HCT116 (cell line): Measurements from ENCODE around the gene MSI2. TPM values are rescaled to one million over a fixed set of nuclear protein-coding genes. Genes with fewer than 3 reads are reported as not detected.

Source experiments
- ATAC-seq: fragments of 200-7000 bp; cut with Tn5 transposase; 2 replicates; pipeline ENCODE4 v1.9.1; 2020; ENCODE audit warnings: mild to moderate bottlenecking, moderate library complexity
- BruUV-seq: library from RNA; stranded (reverse); fragments of 400-500 nt; replicated peaks from 2 replicates; lab custom pipeline; 2021; lab: Mats Ljungman, UMichigan
- CTCF ChIA-PET: fragments of 300-600 bp; sonication (Branson Sonifier 250); formaldehyde crosslinking; loops from one replicate; lab custom pipeline; 2021; ENCODE audit warnings: antibody characterized with exemption; lab: Charles Lee
- POLR2A ChIA-PET: fragments of 300-600, 350-600 bp; sonication (Branson Sonifier 250); formaldehyde crosslinking; loops from one replicate; lab custom pipeline; 2021; ENCODE audit warnings: antibody characterized with exemption; lab: Charles Lee
- RAD21 ChIA-PET, 2 experiments: fragments of 300-600 bp; sonication (Branson Sonifier 250); formaldehyde crosslinking; loops; one replicate each; lab custom pipeline; 2023; ENCODE audit warnings: low total read pairs in 2 of 2; ENCODE audit not compliant: uncharacterized antibody in 2 of 2, unreplicated experiment in 2 of 2, low non-redundant PET in 1 of 2; lab: Charles Lee
- DNase-seq: peaks from one replicate; pipeline ENCODE4 v3.0.0-alpha.2; 2010; ENCODE audit warnings: low read depth, low spot score
- H2AFZ ChIP-seq: fragments of 200-600 bp; shearing (Covaris generic), sonication (generic); 2 replicates; pipeline ENCODE4 v1.6.1; 2017; ENCODE audit warnings: low read depth, mixed run types, mixed read lengths, antibody characterized with exemption, low read length; ENCODE audit not compliant: poor library complexity, severe bottlenecking
- H3K27ac ChIP-seq: 2 replicates; pipeline ENCODE4 v1.5.1; 2012; ENCODE audit warnings: low read depth, low read length
- H3K27me3 ChIP-seq: fragments of 200-600 bp; sonication (generic); 2 replicates; pipeline ENCODE4 v1.6.1; 2016; ENCODE audit warnings: mixed run types, low read length, mixed read lengths; ENCODE audit not compliant: insufficient read depth
- H3K36me3 ChIP-seq, 2 experiments: fragments of 200-500 bp in 1 of 2; fragments of 200-600 bp in 1 of 2; sonication (Bioruptor generic) in 1 of 2; sonication (generic) in 1 of 2; 2 replicates each; pipeline versions ENCODE4 v1.5.1 to v1.6.1; 2014 to 2016; ENCODE audit warnings: low read length in 2 of 2, inconsistent platforms in 1 of 2, mixed read lengths in 1 of 2, mixed run types in 1 of 2; ENCODE audit not compliant: insufficient read depth in 2 of 2, control insufficient read depth in 1 of 2
- H3K4me1 ChIP-seq, 2 experiments: fragments of 200-600 bp in 1 of 2; sonication (generic) in 1 of 2; 2 replicates each; pipeline versions ENCODE4 v1.5.1 to v1.6.1; 2012 to 2017; ENCODE audit warnings: low read length in 2 of 2, inconsistent platforms in 1 of 2, mild to moderate bottlenecking in 1 of 2, mixed read lengths in 1 of 2, mixed run types in 1 of 2, moderate library complexity in 1 of 2; ENCODE audit not compliant: insufficient read depth in 2 of 2, control insufficient read depth in 1 of 2
- H3K4me2 ChIP-seq: fragments of 200-600 bp; sonication (generic); 2 replicates; pipeline ENCODE4 v1.6.1; 2017; ENCODE audit warnings: mixed run types, low read length, mixed read lengths
- H3K4me3 ChIP-seq, 2 experiments: fragments of 200-600 bp in 1 of 2; sonication (generic) in 1 of 2; replicated peaks in 1 of 2; 2 replicates each; pipeline ENCODE4 v1.5.1; 2011 to 2016; ENCODE audit warnings: low read length in 2 of 2, control low read depth in 1 of 2, low read depth in 1 of 2, mild to moderate bottlenecking in 1 of 2, mixed read lengths in 1 of 2, mixed run types in 1 of 2
- H3K79me2 ChIP-seq: fragments of 200-600 bp; sonication (generic); 2 replicates; pipeline ENCODE4 v1.6.1; 2017; ENCODE audit warnings: mild to moderate bottlenecking, mixed run types, low read length, moderate library complexity, mixed read lengths; ENCODE audit not compliant: insufficient read depth
- H3K9ac ChIP-seq: fragments of 200-600 bp; sonication (generic); 2 replicates; pipeline ENCODE4 v1.6.1; 2016; ENCODE audit warnings: low read length, mixed read lengths
- H3K9me2 ChIP-seq: fragments of 200-600 bp; sonication (generic), shearing (Covaris generic); 2 replicates; pipeline ENCODE4 v1.6.1; 2017; ENCODE audit warnings: mixed run types, mild to moderate bottlenecking, moderate library complexity; ENCODE audit not compliant: insufficient read depth
- H3K9me3 ChIP-seq, 2 experiments: fragments of 200-500 bp in 1 of 2; fragments of 200-600 bp in 1 of 2; sonication (Bioruptor generic) in 1 of 2; sonication (generic) in 1 of 2; 2 replicates each; pipeline ENCODE4 v1.6.1; 2014 to 2017; ENCODE audit warnings: low read length in 2 of 2, mixed read lengths in 2 of 2, inconsistent platforms in 1 of 2, low read depth in 1 of 2, mild to moderate bottlenecking in 1 of 2, mixed run types in 1 of 2, moderate library complexity in 1 of 2; ENCODE audit not compliant: control insufficient read depth in 1 of 2, insufficient read depth in 1 of 2
- H4K20me1 ChIP-seq: fragments of 200-600 bp; sonication (generic), shearing (Covaris generic); 2 replicates; pipeline ENCODE4 v1.6.1; 2017; ENCODE audit warnings: mixed run types, mild to moderate bottlenecking, moderate library complexity; ENCODE audit not compliant: insufficient read depth
- CBX3 ChIP-seq: IDR thresholded peaks from 2 replicates; pipeline ENCODE4 v1.6.1; 2012; ENCODE audit warnings: low read depth
- EGR1 ChIP-seq: IDR thresholded peaks from 2 replicates; pipeline ENCODE4 v1.6.1; 2012; ENCODE audit warnings: low read depth
- ELF1 ChIP-seq: IDR thresholded peaks from 2 replicates; pipeline ENCODE4 v1.6.1; 2012; ENCODE audit warnings: low read depth, borderline replicate concordance
- EZH2phosphoT487 ChIP-seq: fragments of 200-600 bp; IDR thresholded peaks from 2 replicates; pipeline ENCODE4 v1.6.1; 2018; ENCODE audit warnings: antibody characterized with exemption, borderline replicate concordance
- FOSL1 ChIP-seq: IDR thresholded peaks from 2 replicates; pipeline ENCODE4 v1.6.1; 2012; ENCODE audit warnings: low read depth
- JUND ChIP-seq: IDR thresholded peaks from 2 replicates; pipeline ENCODE4 v1.6.1; 2012
- POLR2A ChIP-seq: IDR thresholded peaks from 2 replicates; pipeline ENCODE4 v1.7.0; 2011; ENCODE audit warnings: borderline replicate concordance; ENCODE audit not compliant: insufficient read depth, insufficient read length; ENCODE audit errors: extremely low read depth
- POLR2AphosphoS5 ChIP-seq: IDR thresholded peaks from 2 replicates; pipeline ENCODE4 v1.6.1; 2011; ENCODE audit warnings: mild to moderate bottlenecking, low read depth, low read length, moderate library complexity
- SRF ChIP-seq: IDR thresholded peaks from 2 replicates; pipeline ENCODE4 v1.6.1; 2012; ENCODE audit warnings: low read depth
- TCF7L2 ChIP-seq: IDR thresholded peaks from 2 replicates; pipeline ENCODE4 v1.7.0; 2011; ENCODE audit warnings: borderline replicate concordance, inconsistent platforms; ENCODE audit not compliant: insufficient read depth, insufficient read length; ENCODE audit errors: extremely low read depth
- YY1 ChIP-seq: IDR thresholded peaks from 2 replicates; pipeline ENCODE4 v1.6.1; 2011; ENCODE audit warnings: low read length, low read depth, moderate library complexity, mild to moderate bottlenecking; ENCODE audit not compliant: insufficient replicate concordance; ENCODE audit errors: extremely low read depth
- ZFX ChIP-seq: fragments of 450-650 bp; IDR thresholded peaks from 2 replicates; pipeline ENCODE4 v1.6.1; 2017
- intact Hi-C: fragments of 100-400 bp; cut with micrococcal nuclease; formaldehyde crosslinking; loops from 2 replicates; pipeline ENCODE4 v1.10.0; 2022
- total RNA-seq: library from RNA; stranded (reverse); gene quantifications from one replicate; pipeline ENCODE4 v1.2.1, GENCODE V29; 2021; ENCODE audit not compliant: unreplicated experiment
- TF ChIP-seq, protein P1 (sequence below): IDR thresholded peaks from 2 replicates; pipeline ENCODE4 v1.6.1; 2012
- TF ChIP-seq, protein P2 (sequence below), 3 experiments: fragments of 200-600 bp in 1 of 3; sonication (generic) in 1 of 3; IDR thresholded peaks in 2 of 3; conservative IDR thresholded peaks in 1 of 3; 2 replicates each; pipeline ENCODE4 v1.5.1; 2012 to 2017; ENCODE audit warnings: low read depth in 2 of 3, low read length in 2 of 3, antibody characterized with exemption in 1 of 3, borderline replicate concordance in 1 of 3, control low read depth in 1 of 3, mild to moderate bottlenecking in 1 of 3, mixed read lengths in 1 of 3, mixed run types in 1 of 3, moderate library complexity in 1 of 3; ENCODE audit not compliant: insufficient read depth in 1 of 3
- TF ChIP-seq, protein P3 (sequence below): IDR thresholded peaks from 2 replicates; pipeline ENCODE4 v1.6.1; 2011; ENCODE audit warnings: mild to moderate bottlenecking, low read length, moderate library complexity; ENCODE audit not compliant: insufficient replicate concordance; ENCODE audit errors: extremely low read depth

The MSI2 gene
- total RNA-seq, 1 experiment from 2014 or later, result 137 TPM

DNA sequence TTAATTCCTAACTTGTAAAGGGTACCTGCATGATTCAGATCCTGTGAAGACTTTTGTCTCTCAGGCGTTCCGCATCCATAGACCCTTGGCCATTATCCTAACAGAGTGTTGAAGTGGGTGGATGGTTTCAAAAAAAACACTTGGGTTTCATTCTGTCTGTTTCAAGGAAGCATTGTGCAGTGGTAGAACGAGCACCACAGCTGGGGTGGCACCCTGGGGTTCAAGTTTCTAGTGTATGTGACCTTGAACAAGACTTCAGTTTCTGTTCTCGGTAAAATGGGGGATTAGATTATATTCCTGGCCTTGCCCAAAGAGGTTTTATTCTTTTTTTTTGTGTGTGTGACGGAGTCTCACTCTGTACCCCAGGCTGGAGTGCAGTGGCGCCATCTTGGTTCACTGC is 74.3 kb downstream of the MSI2 start:
- intact Hi-C loops, result no loop called here
- POLR2A ChIA-PET, result no interaction called here
- peaks cover 9 to 10% of the 10 kb centered on the region in 2 experiments; a peak in 2 of 4 replicates for H3K4me1 ChIP-seq
- no peaks in the 10 kb centered on the region for H3K9me2 ChIP-seq
- 0 out of 4 replicates have a peak, but pooled peaks cover 0 to 3% of the 10 kb centered on the region in 2 experiments for H3K36me3 ChIP-seq
- no peaks in the 10 kb centered on the region for H3K27me3 ChIP-seq
- no peak for TF ChIP-seq POLR2A
- TF ChIP-seq, protein P1, sequence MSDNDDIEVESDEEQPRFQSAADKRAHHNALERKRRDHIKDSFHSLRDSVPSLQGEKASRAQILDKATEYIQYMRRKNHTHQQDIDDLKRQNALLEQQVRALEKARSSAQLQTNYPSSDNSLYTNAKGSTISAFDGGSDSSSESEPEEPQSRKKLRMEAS, result no peak
- no peak for TF ChIP-seq JUND
- TF ChIP-seq ELF1, result no peak
- TF ChIP-seq, protein P2, sequence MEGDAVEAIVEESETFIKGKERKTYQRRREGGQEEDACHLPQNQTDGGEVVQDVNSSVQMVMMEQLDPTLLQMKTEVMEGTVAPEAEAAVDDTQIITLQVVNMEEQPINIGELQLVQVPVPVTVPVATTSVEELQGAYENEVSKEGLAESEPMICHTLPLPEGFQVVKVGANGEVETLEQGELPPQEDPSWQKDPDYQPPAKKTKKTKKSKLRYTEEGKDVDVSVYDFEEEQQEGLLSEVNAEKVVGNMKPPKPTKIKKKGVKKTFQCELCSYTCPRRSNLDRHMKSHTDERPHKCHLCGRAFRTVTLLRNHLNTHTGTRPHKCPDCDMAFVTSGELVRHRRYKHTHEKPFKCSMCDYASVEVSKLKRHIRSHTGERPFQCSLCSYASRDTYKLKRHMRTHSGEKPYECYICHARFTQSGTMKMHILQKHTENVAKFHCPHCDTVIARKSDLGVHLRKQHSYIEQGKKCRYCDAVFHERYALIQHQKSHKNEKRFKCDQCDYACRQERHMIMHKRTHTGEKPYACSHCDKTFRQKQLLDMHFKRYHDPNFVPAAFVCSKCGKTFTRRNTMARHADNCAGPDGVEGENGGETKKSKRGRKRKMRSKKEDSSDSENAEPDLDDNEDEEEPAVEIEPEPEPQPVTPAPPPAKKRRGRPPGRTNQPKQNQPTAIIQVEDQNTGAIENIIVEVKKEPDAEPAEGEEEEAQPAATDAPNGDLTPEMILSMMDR (IDR thresholded peaks at IDR 0.05 in 2 of 3, conservative IDR thresholded peaks at IDR 0.05 in 1 of 3; ENCODE audit: borderline replicate concordance in 1 of 3, insufficient read depth in 1 of 3, low read depth in 2 of 3, low read length in 2 of 3), result no peak
- no peak for TF ChIP-seq CBX3
- no peak for TF ChIP-seq POLR2AphosphoS5
- TF ChIP-seq, all 23 proteins: peak for 0
- no peak overlapping the region for H3K9ac ChIP-seq
- RAD21 ChIA-PET, result no interaction called here
- H3K27ac ChIP-seq, result no peak overlapping the region
- BruUV-seq, result no TSS peak
- no peaks in the 10 kb centered on the region for H3K9me3 ChIP-seq
- H3K4me3 ChIP-seq, result no peak overlapping the region
- H2AFZ ChIP-seq, result no peak overlapping the region
- H3K79me2 ChIP-seq, result peaks cover 30% of the 10 kb centered on the region
- no peak for DNase-seq
- no peak for ATAC-seq
- no peaks in the 10 kb centered on the region for H4K20me1 ChIP-seq
- CTCF ChIA-PET, result no interaction called here
- H3K4me2 ChIP-seq, result no peak overlapping the region

- Histone ChIP-seq H3K9me3 (no peaks in the 10 kb centered on the region), H3K36me3 (0 out of 4 replicates have a peak, but pooled peaks cover 0 to 3% of the 10 kb centered on the region in 2 experiments), H3K27me3 (no peaks in the 10 kb centered on the region), H3K4me1 (peaks cover 9 to 10% of the 10 kb centered on the region in 2 experiments; a peak in 2 of 4 replicates), H3K79me2 (peaks cover 30% of the 10 kb centered on the region), H3K4me2 (no peak overlapping the region), H3K4me3 (no peak overlapping the region), H4K20me1 (no peaks in the 10 kb centered on the region), H3K9ac (no peak overlapping the region), H2AFZ (no peak overlapping the region), H3K9me2 (no peaks in the 10 kb centered on the region), H3K27ac (no peak overlapping the region)
- ChIA-PET RAD21 (no interaction called here), CTCF (no interaction called here), POLR2A (no interaction called here)
- ATAC-seq (no peak), DNase-seq (no peak)
- intact Hi-C loops, result no loop called here
- no TSS peak for BruUV-seq
- TF ChIP-seq TCF7L2, result no peak
- no peak for TF ChIP-seq ZFX
- no peak for TF ChIP-seq POLR2A
- TF ChIP-seq POLR2AphosphoS5, result no peak
- TF ChIP-seq, protein P3, sequence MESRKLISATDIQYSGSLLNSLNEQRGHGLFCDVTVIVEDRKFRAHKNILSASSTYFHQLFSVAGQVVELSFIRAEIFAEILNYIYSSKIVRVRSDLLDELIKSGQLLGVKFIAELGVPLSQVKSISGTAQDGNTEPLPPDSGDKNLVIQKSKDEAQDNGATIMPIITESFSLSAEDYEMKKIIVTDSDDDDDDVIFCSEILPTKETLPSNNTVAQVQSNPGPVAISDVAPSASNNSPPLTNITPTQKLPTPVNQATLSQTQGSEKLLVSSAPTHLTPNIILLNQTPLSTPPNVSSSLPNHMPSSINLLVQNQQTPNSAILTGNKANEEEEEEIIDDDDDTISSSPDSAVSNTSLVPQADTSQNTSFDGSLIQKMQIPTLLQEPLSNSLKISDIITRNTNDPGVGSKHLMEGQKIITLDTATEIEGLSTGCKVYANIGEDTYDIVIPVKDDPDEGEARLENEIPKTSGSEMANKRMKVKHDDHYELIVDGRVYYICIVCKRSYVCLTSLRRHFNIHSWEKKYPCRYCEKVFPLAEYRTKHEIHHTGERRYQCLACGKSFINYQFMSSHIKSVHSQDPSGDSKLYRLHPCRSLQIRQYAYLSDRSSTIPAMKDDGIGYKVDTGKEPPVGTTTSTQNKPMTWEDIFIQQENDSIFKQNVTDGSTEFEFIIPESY, result no peak
- TF ChIP-seq, protein P1, result no peak
- no peak for TF ChIP-seq FOSL1
- TF ChIP-seq YY1, result no peak
- no peak for TF ChIP-seq JUND
- no peak for TF ChIP-seq EZH2phosphoT487
- TF ChIP-seq SRF, result no peak
- no peak for TF ChIP-seq EGR1
Measured at GRCh38 chr17:57331423-57331822, 75.1 kb downstream of the MSI2 start.
